Hepatocyte (in vitro differentiated cells): Measurements from ENCODE around the gene DOC2B. TPM values are rescaled to one million over a fixed set of nuclear protein-coding genes. Genes with fewer than 3 reads are reported as not detected.

Source experiments
- DNase-seq: peaks from one replicate; pipeline ENCODE4 v3.0.0-alpha.2; 2016; ENCODE audit warnings: low spot score
- H2AFZ ChIP-seq: fragments of 200-600 bp; sonication (generic); 2 replicates; pipeline ENCODE4 v1.6.0; 2016; ENCODE audit warnings: antibody characterized with exemption, mild to moderate bottlenecking
- H3K27ac ChIP-seq: fragments of 200-600 bp; sonication (generic); 2 replicates; pipeline ENCODE4 v1.5.1; 2016; ENCODE audit warnings: mild to moderate bottlenecking
- H3K27me3 ChIP-seq: fragments of 200-600 bp; sonication (generic); 2 replicates; pipeline ENCODE4 v1.6.1; 2016
- H3K36me3 ChIP-seq: fragments of 200-600 bp; sonication (generic); replicated peaks from 2 replicates; pipeline ENCODE4 v1.5.1; 2016; ENCODE audit warnings: low read depth; ENCODE audit not compliant: insufficient read depth
- H3K4me1 ChIP-seq: fragments of 200-600 bp; sonication (generic); 2 replicates; pipeline ENCODE4 v1.5.1; 2016; ENCODE audit warnings: mild to moderate bottlenecking, moderate library complexity; ENCODE audit not compliant: insufficient read depth
- H3K4me2 ChIP-seq: fragments of 200-600 bp; sonication (generic); 2 replicates; pipeline ENCODE4 v1.6.0; 2016
- H3K4me3 ChIP-seq: fragments of 200-600 bp; sonication (generic); 2 replicates; pipeline ENCODE4 v1.5.1; 2016; ENCODE audit warnings: mild to moderate bottlenecking
- H3K79me2 ChIP-seq: fragments of 200-600 bp; sonication (generic); 2 replicates; pipeline ENCODE4 v1.6.0; 2017; ENCODE audit warnings: mild to moderate bottlenecking
- H3K9me2 ChIP-seq: fragments of 200-600 bp; sonication (generic); replicated peaks from 2 replicates; pipeline ENCODE4 v1.6.0; 2017; ENCODE audit warnings: mild to moderate bottlenecking; ENCODE audit not compliant: insufficient read depth
- H3K9me3 ChIP-seq: fragments of 200-600 bp; sonication (generic); 2 replicates; pipeline ENCODE4 v1.5.1; 2016; ENCODE audit warnings: low read depth, mild to moderate bottlenecking
- H4K20me1 ChIP-seq: fragments of 200-600 bp; sonication (generic); 2 replicates; pipeline ENCODE4 v1.6.0; 2016; ENCODE audit warnings: mild to moderate bottlenecking; ENCODE audit not compliant: insufficient read depth, poor library complexity, severe bottlenecking
- EZH2 ChIP-seq: fragments of 200-600 bp; sonication (generic); IDR thresholded peaks from 2 replicates; pipeline ENCODE4 v1.6.1; 2016; ENCODE audit warnings: antibody characterized with exemption, mild to moderate bottlenecking, borderline replicate concordance
- EZH2phosphoT487 ChIP-seq: fragments of 200-600 bp; sonication (generic); IDR thresholded peaks from one replicate; pipeline ENCODE4 v1.6.1; 2018; ENCODE audit warnings: antibody characterized with exemption, mild to moderate bottlenecking, low read depth, moderate library complexity; ENCODE audit not compliant: unreplicated experiment, severe bottlenecking
- WGBS: methylation state at CpG from one replicate; pipeline ENCODE4 v1.1.6; 2016; ENCODE audit warnings: low lambda C conversion rate; ENCODE audit errors: missing lambda C conversion rate; 5-methylcytosine and 5-hydroxymethylcytosine counted together
- polyA plus RNA-seq: library from polyadenylated mRNA; unstranded; fragments of >200 nt; fragmentation: Nextera tagmentation; extraction: Ambion mirVana; gene quantifications from 2 replicates; pipeline ENCODE4 v1.2.1, GENCODE V29; 2016
- total RNA-seq: library from RNA; depleted of rRNA; stranded (reverse); fragments of >200 nt; gene quantifications from 2 replicates; pipeline ENCODE4 v1.2.3, GENCODE V29; 2014
- TF ChIP-seq, protein P1 (sequence below): fragments of 200-600 bp; sonication (generic); IDR thresholded peaks from 2 replicates; pipeline ENCODE4 v1.5.1; 2016; ENCODE audit warnings: antibody characterized with exemption, mild to moderate bottlenecking; ENCODE audit not compliant: poor library complexity

DOC2B gene
- total and polyA plus RNA-seq, 2 experiments from 2014 or later, result 0.59 to 1.6 TPM

- no peak overlapping the region for H2AFZ ChIP-seq
- no peaks in the 10 kb centered on the region for H3K4me1 ChIP-seq
- H3K9me2 ChIP-seq, result no peaks in the 10 kb centered on the region
- H3K79me2 ChIP-seq, result no peaks in the 10 kb centered on the region
- peak; percentile 80 for DNase-seq
- H3K4me3 ChIP-seq, result no peak overlapping the region
- H3K36me3 ChIP-seq, result no peaks in the 10 kb centered on the region
- H4K20me1 ChIP-seq, result no peaks in the 10 kb centered on the region
- no peak for TF ChIP-seq EZH2phosphoT487
- TF ChIP-seq, protein P1, sequence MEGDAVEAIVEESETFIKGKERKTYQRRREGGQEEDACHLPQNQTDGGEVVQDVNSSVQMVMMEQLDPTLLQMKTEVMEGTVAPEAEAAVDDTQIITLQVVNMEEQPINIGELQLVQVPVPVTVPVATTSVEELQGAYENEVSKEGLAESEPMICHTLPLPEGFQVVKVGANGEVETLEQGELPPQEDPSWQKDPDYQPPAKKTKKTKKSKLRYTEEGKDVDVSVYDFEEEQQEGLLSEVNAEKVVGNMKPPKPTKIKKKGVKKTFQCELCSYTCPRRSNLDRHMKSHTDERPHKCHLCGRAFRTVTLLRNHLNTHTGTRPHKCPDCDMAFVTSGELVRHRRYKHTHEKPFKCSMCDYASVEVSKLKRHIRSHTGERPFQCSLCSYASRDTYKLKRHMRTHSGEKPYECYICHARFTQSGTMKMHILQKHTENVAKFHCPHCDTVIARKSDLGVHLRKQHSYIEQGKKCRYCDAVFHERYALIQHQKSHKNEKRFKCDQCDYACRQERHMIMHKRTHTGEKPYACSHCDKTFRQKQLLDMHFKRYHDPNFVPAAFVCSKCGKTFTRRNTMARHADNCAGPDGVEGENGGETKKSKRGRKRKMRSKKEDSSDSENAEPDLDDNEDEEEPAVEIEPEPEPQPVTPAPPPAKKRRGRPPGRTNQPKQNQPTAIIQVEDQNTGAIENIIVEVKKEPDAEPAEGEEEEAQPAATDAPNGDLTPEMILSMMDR, result peak; percentile 72
- TF ChIP-seq EZH2, result no peak
- H3K4me2 ChIP-seq, result no peak overlapping the region
- H3K27ac ChIP-seq, result no peak overlapping the region
- WGBS, result 77% methylated on average over 16 of the region's 16 CpGs
- no peaks in the 10 kb centered on the region for H3K27me3 ChIP-seq
- no peaks in the 10 kb centered on the region for H3K9me3 ChIP-seq
Observed at GRCh38 chr17:164303-165235, 16.9 kb downstream of the DOC2B start.

DNA sequence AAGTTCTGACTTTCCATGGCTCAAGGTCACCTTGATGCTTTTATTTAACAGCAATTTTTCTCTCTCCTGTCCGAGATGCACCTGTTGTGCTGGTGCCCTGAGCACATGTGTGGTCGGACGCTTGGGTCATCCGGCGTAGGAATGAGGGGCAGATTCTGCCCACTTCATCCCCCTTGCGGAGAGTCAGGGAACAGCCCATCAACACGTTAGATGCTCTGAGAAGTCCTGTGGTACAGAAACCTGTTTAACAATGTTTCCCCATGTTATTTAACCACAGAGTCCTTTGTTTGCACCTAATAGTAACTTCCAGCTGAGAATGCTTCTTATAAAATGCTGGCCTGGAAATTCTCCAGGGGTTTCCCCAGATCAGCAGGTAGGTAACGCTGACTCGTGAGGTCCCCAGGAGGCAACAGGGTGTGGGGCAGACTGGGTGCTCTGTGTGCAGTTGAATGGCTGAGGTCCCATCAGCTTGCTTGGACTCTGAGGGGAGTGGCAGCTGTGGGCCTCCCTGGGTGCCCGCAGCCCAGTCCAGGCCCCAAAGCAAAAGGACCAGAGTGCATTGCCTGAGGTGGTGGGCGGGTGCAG lies 17.8 kb downstream of the DOC2B start:
- H3K27me3 ChIP-seq, result no peaks in the 10 kb centered on the region
- H2AFZ ChIP-seq, result no peak overlapping the region
- H3K9me3 ChIP-seq, result no peaks in the 10 kb centered on the region
- H3K79me2 ChIP-seq, result no peaks in the 10 kb centered on the region
- WGBS, result 76% methylated on average over 11 of the region's 11 CpGs
- H3K27ac ChIP-seq, result no peak overlapping the region
- no peak for DNase-seq
- TF ChIP-seq, protein P1, result no peak
- TF ChIP-seq EZH2 (no peak), EZH2phosphoT487 (no peak)
- no peaks in the 10 kb centered on the region for H3K4me1 ChIP-seq
- no peak overlapping the region for H3K4me2 ChIP-seq
- H3K4me3 ChIP-seq, result no peak overlapping the region
- no peaks in the 10 kb centered on the region for H3K36me3 ChIP-seq
- no peaks in the 10 kb centered on the region for H3K9me2 ChIP-seq
- H4K20me1 ChIP-seq, result no peaks in the 10 kb centered on the region

GRCh38 chr17:162689-163088 lies 18.8 kb downstream of the DOC2B start:
- Histone ChIP-seq H3K4me1 (no peaks in the 10 kb centered on the region), H3K9me3 (no peaks in the 10 kb centered on the region), H3K9me2 (no peaks in the 10 kb centered on the region), H4K20me1 (no peaks in the 10 kb centered on the region), H3K36me3 (no peaks in the 10 kb centered on the region), H3K4me3 (no peak overlapping the region), H3K27me3 (no peaks in the 10 kb centered on the region), H3K4me2 (no peak overlapping the region), H3K27ac (no peak overlapping the region), H3K79me2 (no peaks in the 10 kb centered on the region), H2AFZ (no peak overlapping the region)
- no peak for DNase-seq
- WGBS, result 84% methylated on average over 11 of the region's 11 CpGs
- TF ChIP-seq EZH2 (no peak), EZH2phosphoT487 (no peak)
- TF ChIP-seq, protein P1, result no peak
